ENCODE measurements around the gene CD274. TPM values are rescaled to one million over a fixed set of nuclear protein-coding genes. Genes with fewer than 3 reads are reported as not detected.
"Not testable (repeated sequence)": the region's sequence is repeated elsewhere in the genome, so short reads cannot be mapped to it uniquely, and the experiment has no call there.

Gene CD274
- total RNA-seq, 1 experiment from 2014 or later, result 0.62 TPM

GRCh38 chr9:5459289-5459829 is 9.0 kb downstream of the CD274 start:
- Histone ChIP-seq H3K36me3 (ENCODE audit: insufficient read depth, low read length, poor library complexity, severe bottlenecking) (no peaks in the 10 kb centered on the region), H3K4me3 (ENCODE audit: low read depth, low read length, poor library complexity, severe bottlenecking) (no peak overlapping the region), H3K4me1 (ENCODE audit: insufficient read depth, low read length, poor library complexity, severe bottlenecking) (no peaks in the 10 kb centered on the region), H3K9me3 (ENCODE audit: low read depth, low read length, poor library complexity, severe bottlenecking) (no peaks in the 10 kb centered on the region), H3K27me3 (replicated peaks; ENCODE audit: insufficient read depth, low read depth, low read length, poor library complexity) (no peaks in the 10 kb centered on the region), H3K27ac (ENCODE audit: low read depth, low read length, poor library complexity, severe bottlenecking) (no peak overlapping the region)
- DNase-seq (ENCODE audit: low spot score), result no peak
- no TSS peak for BruUV-seq (replicated peaks)
- CTCF ChIA-PET, result no interaction called here
- intact Hi-C loops (cut with micrococcal nuclease; ENCODE audit: unreplicated experiment), result no loop called here
- TF ChIP-seq EZH2 (IDR thresholded peaks at IDR 0.05; ENCODE audit: borderline replicate concordance, low read depth, low read length, poor library complexity, severe bottlenecking), result no peak
- no peak for TF ChIP-seq CTCF (conservative IDR thresholded peaks at IDR 0.05; ENCODE audit: low read depth, low read length)
- POLR2A ChIA-PET (ENCODE audit: low non-redundant PET), result no interaction called here

GRCh38 chr9:5460157-5460556 is 9.8 kb downstream of the CD274 start:
- Histone ChIP-seq H3K4me1 (ENCODE audit: insufficient read depth, low read length, poor library complexity, severe bottlenecking) (no peaks in the 10 kb centered on the region), H3K9me3 (ENCODE audit: low read depth, low read length, poor library complexity, severe bottlenecking) (no peaks in the 10 kb centered on the region), H3K36me3 (ENCODE audit: insufficient read depth, low read length, poor library complexity, severe bottlenecking) (no peaks in the 10 kb centered on the region), H3K27me3 (replicated peaks; ENCODE audit: insufficient read depth, low read depth, low read length, poor library complexity) (no peaks in the 10 kb centered on the region), H3K27ac (ENCODE audit: low read depth, low read length, poor library complexity, severe bottlenecking) (no peak overlapping the region), H3K4me3 (ENCODE audit: low read depth, low read length, poor library complexity, severe bottlenecking) (no peak overlapping the region)
- intact Hi-C loops (cut with micrococcal nuclease; ENCODE audit: unreplicated experiment), result no loop called here
- DNase-seq (ENCODE audit: low spot score), result no peak
- POLR2A ChIA-PET (ENCODE audit: low non-redundant PET), result no interaction called here
- no peak for TF ChIP-seq CTCF (conservative IDR thresholded peaks at IDR 0.05; ENCODE audit: low read depth, low read length)
- TF ChIP-seq EZH2 (IDR thresholded peaks at IDR 0.05; ENCODE audit: borderline replicate concordance, low read depth, low read length, poor library complexity, severe bottlenecking), result no peak
- CTCF ChIA-PET, result no interaction called here
- BruUV-seq (replicated peaks), result no TSS peak

GRCh38 chr9:5464831-5465330 is 14.5 kb downstream of the CD274 start:
- POLR2A ChIA-PET (ENCODE audit: low non-redundant PET); H3K9me3 ChIP-seq (ENCODE audit: low read depth, low read length, poor library complexity, severe bottlenecking); DNase-seq (ENCODE audit: low spot score); intact Hi-C loops (cut with micrococcal nuclease; ENCODE audit: unreplicated experiment); H3K36me3 ChIP-seq (ENCODE audit: insufficient read depth, low read length, poor library complexity, severe bottlenecking); H3K27me3 ChIP-seq (replicated peaks; ENCODE audit: insufficient read depth, low read depth, low read length, poor library complexity); H3K4me1 ChIP-seq (ENCODE audit: insufficient read depth, low read length, poor library complexity, severe bottlenecking); H3K4me3 ChIP-seq (ENCODE audit: low read depth, low read length, poor library complexity, severe bottlenecking); BruUV-seq (replicated peaks); CTCF ChIA-PET; H3K27ac ChIP-seq (ENCODE audit: low read depth, low read length, poor library complexity, severe bottlenecking): not testable (repeated sequence)

GRCh38 chr9:5466005-5466404 is 15.7 kb downstream of the CD274 start:
- Histone ChIP-seq H3K27ac (ENCODE audit: low read depth, low read length, poor library complexity, severe bottlenecking) (no peak overlapping the region), H3K4me3 (ENCODE audit: low read depth, low read length, poor library complexity, severe bottlenecking) (no peak overlapping the region), H3K36me3 (ENCODE audit: insufficient read depth, low read length, poor library complexity, severe bottlenecking) (no peaks in the 10 kb centered on the region), H3K27me3 (replicated peaks; ENCODE audit: insufficient read depth, low read depth, low read length, poor library complexity) (no peaks in the 10 kb centered on the region), H3K9me3 (ENCODE audit: low read depth, low read length, poor library complexity, severe bottlenecking) (no peaks in the 10 kb centered on the region), H3K4me1 (ENCODE audit: insufficient read depth, low read length, poor library complexity, severe bottlenecking) (no peaks in the 10 kb centered on the region)
- no peak for DNase-seq (ENCODE audit: low spot score)
- intact Hi-C loops (cut with micrococcal nuclease; ENCODE audit: unreplicated experiment), result no loop called here
- BruUV-seq (replicated peaks), result no TSS peak
- TF ChIP-seq EZH2 (IDR thresholded peaks at IDR 0.05; ENCODE audit: borderline replicate concordance, low read depth, low read length, poor library complexity, severe bottlenecking), result no peak
- no peak for TF ChIP-seq CTCF (conservative IDR thresholded peaks at IDR 0.05; ENCODE audit: low read depth, low read length)
- ChIA-PET POLR2A (ENCODE audit: low non-redundant PET) (no interaction called here), CTCF (no interaction called here)

Measured in A673 (cell line).